Effector memory CD8-positive, alpha-beta T cell (primary cell): ENCODE measurements around the gene CPTP.

ENCODE experiments used
- ATAC-seq: fragments of 150-1000 bp; cut with Tn5 transposase; replicated peaks from 2 replicates; pipeline ENCODE4 v1.10.0; 2021; ENCODE audit warnings: mild to moderate bottlenecking, moderate library complexity
- DNase-seq, 3 experiments: peaks; one replicate each; pipeline ENCODE4 v3.0.0; 2021
- H3K27ac Mint-ChIP-seq, 2 donors: one replicate each; pipeline ENCODE4 v1.8.0; 2022; ENCODE audit warnings: mild to moderate bottlenecking in 2 of 2, mixed read lengths in 2 of 2, moderate library complexity in 2 of 2
- H3K27me3 Mint-ChIP-seq, 2 donors: one replicate each; pipeline ENCODE4 v1.8.0; 2022; ENCODE audit warnings: mixed read lengths in 2 of 2
- H3K36me3 Mint-ChIP-seq: one replicate; pipeline ENCODE4 v1.8.0; 2022; ENCODE audit warnings: mild to moderate bottlenecking, moderate library complexity, mixed read lengths; ENCODE audit not compliant: insufficient read depth
- H3K4me1 Mint-ChIP-seq, 2 donors: one replicate each; pipeline ENCODE4 v1.8.0; 2022; ENCODE audit warnings: low read depth in 2 of 2, mixed read lengths in 2 of 2
- H3K4me3 Mint-ChIP-seq, 2 donors: one replicate each; pipeline ENCODE4 v1.8.0; 2022; ENCODE audit warnings: mild to moderate bottlenecking in 2 of 2, mixed read lengths in 2 of 2, moderate library complexity in 2 of 2
- H3K9me3 Mint-ChIP-seq, 2 donors: one replicate each; pipeline ENCODE4 v1.8.0; 2022; ENCODE audit warnings: mixed read lengths in 2 of 2

CPTP gene

GRCh38 chr1:1286313-1287261 is 38.0 kb upstream of the CPTP start:
- Mint-ChIP-seq H3K4me3 (no peak overlapping the region), H3K27ac (no peak overlapping the region), H3K36me3 (no peaks in the 10 kb centered on the region), H3K9me3 (no peaks in the 10 kb centered on the region), H3K27me3 (no peaks in the 10 kb centered on the region), H3K4me1 (peaks cover 0 to 8% of the 10 kb centered on the region in 2 donors)
- ATAC-seq (no peak), DNase-seq (no peak)

DNA sequence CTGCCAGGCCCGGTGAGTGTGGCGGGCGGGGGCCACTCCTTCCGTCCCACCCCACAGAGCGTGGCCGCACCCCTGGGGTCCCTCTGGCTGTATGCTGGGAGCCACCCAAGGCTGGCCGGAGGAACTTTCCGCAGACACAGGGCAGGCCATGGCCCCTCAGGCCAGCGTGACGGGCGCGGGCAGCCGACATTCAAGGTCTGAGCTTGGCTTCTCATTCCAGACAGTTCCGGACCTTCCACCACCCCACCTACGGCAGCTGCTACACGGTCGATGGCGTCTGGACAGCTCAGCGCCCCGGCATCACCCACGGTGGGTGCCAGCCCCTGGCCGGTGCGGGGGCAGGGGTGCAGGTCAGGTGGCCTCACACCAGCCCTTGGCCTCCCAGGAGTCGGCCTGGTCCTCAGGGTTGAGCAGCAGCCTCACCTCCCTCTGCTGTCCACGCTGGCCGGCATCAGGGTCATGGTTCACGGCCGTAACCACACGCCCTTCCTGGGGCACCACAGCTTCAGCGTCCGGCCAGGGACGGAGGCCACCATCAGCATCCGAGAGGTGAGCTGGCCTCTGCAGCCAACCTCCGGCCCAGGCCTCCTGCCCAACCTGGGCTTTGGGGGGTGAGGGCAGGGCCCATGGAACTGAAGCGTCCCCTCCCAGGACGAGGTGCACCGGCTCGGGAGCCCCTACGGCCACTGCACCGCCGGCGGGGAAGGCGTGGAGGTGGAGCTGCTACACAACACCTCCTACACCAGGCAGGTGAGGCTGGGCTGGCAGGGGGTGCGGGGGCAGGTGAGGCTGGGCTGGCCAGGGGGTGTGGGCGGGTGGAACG is 37.1 kb upstream of the CPTP start:
- Mint-ChIP-seq H3K9me3 (no peaks in the 10 kb centered on the region), H3K4me3 (no peak overlapping the region), H3K4me1 (peaks cover 0 to 8% of the 10 kb centered on the region in 2 donors), H3K27ac (no peak overlapping the region), H3K36me3 (peaks cover 1% of the 10 kb centered on the region), H3K27me3 (no peaks in the 10 kb centered on the region)
- ATAC-seq (no peak), DNase-seq (no peak)

DNA sequence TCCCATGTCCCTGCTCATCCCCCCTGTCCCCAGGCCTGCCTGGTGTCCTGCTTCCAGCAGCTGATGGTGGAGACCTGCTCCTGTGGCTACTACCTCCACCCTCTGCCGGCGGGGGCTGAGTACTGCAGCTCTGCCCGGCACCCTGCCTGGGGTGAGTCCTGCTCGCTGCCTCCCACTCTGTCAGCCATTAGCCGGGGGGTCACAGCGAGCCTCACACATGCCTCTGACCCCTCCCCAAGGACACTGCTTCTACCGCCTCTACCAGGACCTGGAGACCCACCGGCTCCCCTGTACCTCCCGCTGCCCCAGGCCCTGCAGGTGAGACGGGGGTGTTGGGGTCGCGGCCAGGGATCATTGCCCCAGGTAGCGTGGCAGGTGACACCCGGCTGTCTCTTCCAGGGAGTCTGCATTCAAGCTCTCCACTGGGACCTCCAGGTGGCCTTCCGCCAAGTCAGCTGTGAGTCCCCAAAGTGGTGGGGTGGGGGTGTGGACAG is 34.3 kb upstream of the CPTP start:
- DNase-seq: peak; percentile 32 to 62 (median 58)
- peak; percentile 64 for ATAC-seq
- Mint-ChIP-seq H3K9me3 (no peaks in the 10 kb centered on the region), H3K4me3 (no peak overlapping the region), H3K27ac (no peak overlapping the region), H3K4me1 (peaks cover 0 to 5% of the 10 kb centered on the region in 2 donors), H3K27me3 (no peaks in the 10 kb centered on the region), H3K36me3 (peaks cover 4% of the 10 kb centered on the region)

- Mint-ChIP-seq H3K27ac (no peak overlapping the region), H3K4me3 (no peak overlapping the region), H3K27me3 (no peaks in the 10 kb centered on the region), H3K4me1 (peaks cover 0 to 5% of the 10 kb centered on the region in 2 donors), H3K9me3 (no peaks in the 10 kb centered on the region), H3K36me3 (peaks cover 4% of the 10 kb centered on the region)
- no peak for ATAC-seq
- no peak for DNase-seq
These were observed 33.5 kb upstream of the CPTP start for GRCh38 chr1:1291023-1291528.

- H3K9me3 Mint-ChIP-seq: no peaks in the 10 kb centered on the region
- peaks cover 0 to 5% of the 10 kb centered on the region in 2 donors for H3K4me1 Mint-ChIP-seq
- peak; percentile 86 for ATAC-seq
- no peaks in the 10 kb centered on the region for H3K27me3 Mint-ChIP-seq
- peak in 2 of 3 experiments; percentile 55 to 56 for DNase-seq
- H3K27ac Mint-ChIP-seq: peak overlapping the region in 1 of 2 donors; percentile 67
- H3K36me3 Mint-ChIP-seq: peaks cover 4% of the 10 kb centered on the region
- no peak overlapping the region for H3K4me3 Mint-ChIP-seq
These were observed 32.8 kb upstream of the CPTP start for GRCh38 chr1:1291548-1292441.

- no peak for DNase-seq
- no peak overlapping the region for H3K4me3 Mint-ChIP-seq
- H3K4me1 Mint-ChIP-seq: peaks cover 0 to 5% of the 10 kb centered on the region in 2 donors
- ATAC-seq: no peak
- peaks cover 4% of the 10 kb centered on the region for H3K36me3 Mint-ChIP-seq
- H3K9me3 Mint-ChIP-seq: no peaks in the 10 kb centered on the region
- H3K27me3 Mint-ChIP-seq: no peaks in the 10 kb centered on the region
- H3K27ac Mint-ChIP-seq: peak overlapping the region in 1 of 2 donors; percentile 67
These were observed 32.2 kb upstream of the CPTP start for GRCh38 chr1:1292442-1292779.

GRCh38 chr1:1292851-1293250 is 31.8 kb upstream of the CPTP start:
- no peaks in the 10 kb centered on the region for H3K9me3 Mint-ChIP-seq
- DNase-seq (no peak), ATAC-seq (no peak)
- H3K27me3 Mint-ChIP-seq: no peaks in the 10 kb centered on the region
- no peak overlapping the region for H3K4me3 Mint-ChIP-seq
- peaks cover 4% of the 10 kb centered on the region for H3K36me3 Mint-ChIP-seq
- H3K4me1 Mint-ChIP-seq: peaks cover 0 to 5% of the 10 kb centered on the region in 2 donors
- no peak overlapping the region for H3K27ac Mint-ChIP-seq

GRCh38 chr1:1293263-1294249 is 31.0 kb upstream of the CPTP start:
- no peaks in the 10 kb centered on the region for H3K9me3 Mint-ChIP-seq
- ATAC-seq (no peak), DNase-seq (no peak)
- H3K27me3 Mint-ChIP-seq: no peaks in the 10 kb centered on the region
- H3K4me3 Mint-ChIP-seq: no peak overlapping the region
- no peak overlapping the region for H3K27ac Mint-ChIP-seq
- H3K36me3 Mint-ChIP-seq: peaks cover 4% of the 10 kb centered on the region
- H3K4me1 Mint-ChIP-seq: peaks cover 0 to 5% of the 10 kb centered on the region in 2 donors

- Mint-ChIP-seq H3K4me1 (peaks cover 0 to 5% of the 10 kb centered on the region in 2 donors), H3K9me3 (no peaks in the 10 kb centered on the region), H3K36me3 (peaks cover 4% of the 10 kb centered on the region), H3K27ac (no peak overlapping the region), H3K27me3 (no peaks in the 10 kb centered on the region), H3K4me3 (no peak overlapping the region)
- ATAC-seq: no peak
- DNase-seq: no peak
These were observed 30.2 kb upstream of the CPTP start for GRCh38 chr1:1294250-1294890.

GRCh38 chr1:1295154-1295923 is 29.3 kb upstream of the CPTP start:
- Mint-ChIP-seq H3K9me3 (no peaks in the 10 kb centered on the region), H3K36me3 (peaks cover 4% of the 10 kb centered on the region), H3K4me1 (peaks cover 0 to 3% of the 10 kb centered on the region in 2 donors), H3K27me3 (no peaks in the 10 kb centered on the region), H3K4me3 (no peak overlapping the region), H3K27ac (no peak overlapping the region)
- DNase-seq: no peak
- ATAC-seq: no peak
